H1 (cell line): ENCODE results near the gene ZNF25. TPM values are rescaled to one million over a fixed set of nuclear protein-coding genes. Genes with fewer than 3 reads are reported as not detected.

Source experiments
- CTCF ChIA-PET: fragments of 300-600 bp; sonication (Branson Sonifier 250); formaldehyde crosslinking; loops from one replicate; lab custom pipeline; 2021; ENCODE audit not compliant: partially characterized antibody; lab: Charles Lee
- POLR2A ChIA-PET: fragments of 300-600 bp; sonication (Branson Sonifier 250); formaldehyde crosslinking; loops from one replicate; lab custom pipeline; 2021; ENCODE audit warnings: inconsistent platforms; ENCODE audit not compliant: partially characterized antibody; lab: Charles Lee
- DNase-seq, 2 experiments: peaks; one replicate each; pipeline versions ENCODE4 v3.0.0 to v3.0.0-alpha.2; 2010 to 2022; ENCODE audit warnings: low spot score in 2 of 2, low read depth in 1 of 2, mixed read lengths in 1 of 2
- FAIRE-seq: peaks from 2 replicates; lab custom pipeline; 2011; peaks lifted over from hg19 to GRCh38; lab: Jason Lieb, UNC
- H2AFZ ChIP-seq: 2 replicates; pipeline ENCODE4 v1.8.1; 2012; ENCODE audit warnings: low read length, inconsistent platforms
- H2AK5ac ChIP-seq: 2 replicates; pipeline ENCODE4 v1.6.1; 2013; ENCODE audit warnings: low read depth, low read length
- H2BK120ac ChIP-seq: replicated peaks from 2 replicates; pipeline ENCODE3; 2013; ENCODE audit warnings: low read depth, low read length, inconsistent platforms
- H2BK12ac ChIP-seq: 2 replicates; pipeline ENCODE4 v1.6.1; 2013; ENCODE audit warnings: low read depth, low read length
- H2BK15ac ChIP-seq: 2 replicates; pipeline ENCODE4 v1.6.1; 2013; ENCODE audit warnings: low read length
- H2BK20ac ChIP-seq: 2 replicates; pipeline ENCODE4 v1.6.1; 2013; ENCODE audit warnings: low read length
- H2BK5ac ChIP-seq: 2 replicates; pipeline ENCODE4 v1.6.1; 2013; ENCODE audit warnings: low read depth, low read length
- H3K14ac ChIP-seq: 2 replicates; pipeline ENCODE4 v1.6.1; 2013; ENCODE audit warnings: inconsistent platforms; ENCODE audit not compliant: insufficient read length
- H3K18ac ChIP-seq: 2 replicates; pipeline ENCODE4 v1.6.1; 2013; ENCODE audit warnings: low read length; ENCODE audit errors: extremely low read depth
- H3K23ac ChIP-seq: 2 replicates; pipeline ENCODE4 v1.6.1; 2013; ENCODE audit warnings: inconsistent platforms; ENCODE audit not compliant: insufficient read length
- H3K23me2 ChIP-seq: 2 replicates; pipeline ENCODE4 v1.6.1; 2013; ENCODE audit warnings: low read depth, low read length
- H3K27ac ChIP-seq: 2 replicates; pipeline ENCODE4 v1.6.1; 2011; ENCODE audit warnings: low read depth, low read length, inconsistent platforms
- H3K27me3 ChIP-seq, 4 experiments: replicated peaks in 1 of 4; 1 replicate in 1 of 4; 2 replicates in 3 of 4; pipeline versions ENCODE4 v1.6.1 to v1.8.1; 2011 to 2013; ENCODE audit warnings: low read length in 3 of 4, mild to moderate bottlenecking in 3 of 4, inconsistent platforms in 2 of 4, mixed read lengths in 2 of 4, moderate library complexity in 1 of 4; ENCODE audit not compliant: control insufficient read depth in 3 of 4, insufficient read depth in 3 of 4; ENCODE audit errors: extremely low read depth in 1 of 4
- H3K36me3 ChIP-seq, 4 experiments: 2 replicates each; pipeline versions ENCODE4 v1.6.1 to v1.8.1; 2011 to 2013; ENCODE audit warnings: mild to moderate bottlenecking in 4 of 4, low read length in 3 of 4, moderate library complexity in 2 of 4, control low read depth in 1 of 4, inconsistent platforms in 1 of 4; ENCODE audit not compliant: insufficient read depth in 4 of 4, control insufficient read depth in 2 of 4
- H3K4ac ChIP-seq: replicated peaks from 2 replicates; pipeline ENCODE3; 2013; ENCODE audit warnings: low read length, low read depth, mixed read lengths, inconsistent platforms; ENCODE audit not compliant: insufficient read length
- H3K4me1 ChIP-seq, 4 experiments: replicated peaks in 1 of 4; 1 replicate in 1 of 4; 2 replicates in 3 of 4; pipeline versions ENCODE4 v1.6.1 to v1.8.1; 2011 to 2013; ENCODE audit warnings: low read length in 3 of 4, inconsistent platforms in 2 of 4, mixed read lengths in 1 of 4; ENCODE audit not compliant: insufficient read depth in 4 of 4, control insufficient read depth in 3 of 4
- H3K4me2 ChIP-seq, 2 experiments: 2 replicates each; pipeline versions ENCODE4 v1.6.1 to v1.8.1; 2011 to 2013; ENCODE audit warnings: low read depth in 2 of 2, low read length in 2 of 2, control low read depth in 1 of 2, inconsistent platforms in 1 of 2, mild to moderate bottlenecking in 1 of 2; ENCODE audit not compliant: insufficient read depth in 1 of 2
- H3K4me3 ChIP-seq, 4 experiments: fragments of 200-600, 300-600 bp in 1 of 4; sonication (generic), shearing (Covaris generic), sonication (Bioruptor Twin) in 1 of 4; 2 replicates each; pipeline versions ENCODE4 v1.5.1 to v1.8.1; 2011 to 2016; ENCODE audit warnings: low read length in 4 of 4, low read depth in 3 of 4, control low read depth in 2 of 4, inconsistent platforms in 2 of 4, mild to moderate bottlenecking in 2 of 4, mixed read lengths in 1 of 4, moderate library complexity in 1 of 4; ENCODE audit not compliant: insufficient read depth in 2 of 4; ENCODE audit errors: extremely low read depth in 1 of 4
- H3K56ac ChIP-seq: replicated peaks from 2 replicates; pipeline ENCODE3; 2013; ENCODE audit warnings: low read depth, mild to moderate bottlenecking, mixed read lengths, low read length, inconsistent platforms; ENCODE audit not compliant: insufficient read length
- H3K79me1 ChIP-seq: 2 replicates; pipeline ENCODE4 v1.6.1; 2013; ENCODE audit warnings: low read depth, low read length, control low read depth
- H3K79me2 ChIP-seq, 2 experiments: 2 replicates each; pipeline versions ENCODE4 v1.6.1 to v1.8.1; 2012 to 2013; ENCODE audit warnings: low read length in 2 of 2, mild to moderate bottlenecking in 2 of 2, inconsistent platforms in 1 of 2; ENCODE audit not compliant: insufficient read depth in 2 of 2, control insufficient read depth in 1 of 2
- H3K9ac ChIP-seq, 4 experiments: replicated peaks in 1 of 4; 1 replicate in 1 of 4; 2 replicates in 3 of 4; pipeline versions ENCODE4 v1.6.1 to v1.8.1; 2011 to 2013; ENCODE audit warnings: low read depth in 3 of 4, low read length in 3 of 4, control low read depth in 2 of 4, mild to moderate bottlenecking in 2 of 4, moderate library complexity in 2 of 4, inconsistent platforms in 1 of 4; ENCODE audit errors: extremely low read depth in 1 of 4
- H3K9me3 ChIP-seq, 2 experiments: 2 replicates each; pipeline versions ENCODE4 v1.6.1 to v1.8.1; 2012 to 2013; ENCODE audit warnings: mild to moderate bottlenecking in 2 of 2, moderate library complexity in 2 of 2, control low read depth in 1 of 2, inconsistent platforms in 1 of 2, low read depth in 1 of 2, low read length in 1 of 2, mixed read lengths in 1 of 2; ENCODE audit not compliant: insufficient read depth in 2 of 2
- H4K20me1 ChIP-seq, 2 experiments: replicated peaks in 1 of 2; 2 replicates each; pipeline versions ENCODE3 to v1.8.1; 2011 to 2013; ENCODE audit warnings: inconsistent platforms in 2 of 2, low read length in 2 of 2, mild to moderate bottlenecking in 1 of 2; ENCODE audit not compliant: insufficient read depth in 2 of 2, control insufficient read depth in 1 of 2
- H4K5ac ChIP-seq: 2 replicates; pipeline ENCODE4 v1.6.1; 2013; ENCODE audit warnings: low read length, low read depth, mixed read lengths, inconsistent platforms; ENCODE audit not compliant: insufficient read length
- H4K8ac ChIP-seq: 2 replicates; pipeline ENCODE4 v1.8.0; 2013; ENCODE audit warnings: mild to moderate bottlenecking, moderate library complexity, low read length, inconsistent platforms; ENCODE audit not compliant: insufficient read depth; ENCODE audit errors: extremely low read depth
- H4K91ac ChIP-seq: replicated peaks from 2 replicates; pipeline ENCODE3; 2013; ENCODE audit warnings: low read length, mixed read lengths, inconsistent platforms; ENCODE audit not compliant: insufficient read length
- CBX8 ChIP-seq: fragments of 300-800, 300-1000 bp; sonication (generic); IDR thresholded peaks from 2 replicates; pipeline ENCODE4 v1.7.1; 2016; ENCODE audit warnings: low read depth, low read length, borderline replicate concordance
- CTBP2 ChIP-seq: IDR thresholded peaks from 2 replicates; pipeline ENCODE4 v1.7.0; 2011; ENCODE audit warnings: borderline replicate concordance, mild to moderate bottlenecking, moderate library complexity, mixed read lengths, low read length; ENCODE audit not compliant: insufficient read depth, insufficient read length
- GABPA ChIP-seq: IDR thresholded peaks from 2 replicates; pipeline ENCODE4 v1.6.1; 2011; ENCODE audit warnings: mild to moderate bottlenecking, low read length, moderate library complexity, borderline replicate concordance; ENCODE audit not compliant: insufficient read depth
- HDAC6 ChIP-seq: IDR thresholded peaks from one replicate; pipeline ENCODE4 v1.7.1; 2012; ENCODE audit warnings: low read depth, mild to moderate bottlenecking, inconsistent platforms, low read length, moderate library complexity
- NRF1 ChIP-seq: IDR thresholded peaks from 2 replicates; pipeline ENCODE4 v1.6.1; 2011; ENCODE audit warnings: mild to moderate bottlenecking, low read depth, low read length, improper control_type of control experiment
- POU5F1 ChIP-seq: IDR thresholded peaks from 2 replicates; pipeline ENCODE4 v1.6.1; 2011; ENCODE audit warnings: low read depth, mild to moderate bottlenecking, low read length, moderate library complexity
- RBBP5 ChIP-seq: IDR thresholded peaks from 2 replicates; pipeline ENCODE4 v1.7.1; 2012; ENCODE audit warnings: low read depth, mild to moderate bottlenecking, inconsistent platforms, low read length, moderate library complexity, borderline replicate concordance
- RXRA ChIP-seq: IDR thresholded peaks from 2 replicates; pipeline ENCODE4 v1.6.1; 2011; ENCODE audit warnings: low read depth, mild to moderate bottlenecking, low read length, moderate library complexity; ENCODE audit not compliant: insufficient read depth
- SIX5 ChIP-seq: IDR thresholded peaks from 2 replicates; pipeline ENCODE4 v1.6.1; 2011; ENCODE audit warnings: mild to moderate bottlenecking, low read depth, low read length
- TEAD4 ChIP-seq: IDR thresholded peaks from 2 replicates; pipeline ENCODE4 v1.6.1; 2012; ENCODE audit warnings: low read depth, low read length, inconsistent platforms, mixed read lengths
- YY1 ChIP-seq: IDR thresholded peaks from 2 replicates; pipeline ENCODE4 v1.6.1; 2011; ENCODE audit warnings: low read depth, mild to moderate bottlenecking, low read length
- WGBS, 2 experiments: shearing (Covaris generic) in 1 of 2; methylation state at CpG; one replicate each; pipeline versions ENCODE4 v1.1.6 to v1.1.7; 2013 to 2015; ENCODE audit warnings: low lambda C conversion rate in 2 of 2, mixed read lengths in 2 of 2, inconsistent platforms in 1 of 2, low coverage in 1 of 2, missing lambda C conversion rate in 1 of 2; ENCODE audit not compliant: insufficient replicate concordance in 2 of 2, insufficient coverage in 1 of 2, insufficient read length in 1 of 2; ENCODE audit errors: extremely low coverage in 1 of 2, missing lambda C conversion rate in 1 of 2; 5-methylcytosine and 5-hydroxymethylcytosine counted together
- polyA plus RNA-seq, 7 experiments: library from polyadenylated mRNA; depleted of rRNA in 3 of 7; stranded (reverse) in 5 of 7; unstranded in 2 of 7; fragments of >200 nt in 5 of 7; fragments of 200-250 nt in 2 of 7; gene quantifications; 1 replicate in 5 of 7; 2 replicates in 1 of 7; 4 replicates in 1 of 7; pipeline versions ENCODE4 v1.2.1 to v1.2.3, GENCODE V29; 2011 to 2013; ENCODE audit warnings: missing spikeins in 2 of 7, mixed read lengths in 2 of 7
- total RNA-seq: library from RNA; stranded (reverse); fragmentation: NEBNext Ultra II Directional; extraction: Animal tissue kit (Norgen Biotek cat#: 25700); gene quantifications from 2 replicates; pipeline ENCODE4 v1.2.1, GENCODE V29; 2021

ZNF25 gene
- total and polyA plus RNA-seq, 2 of the 8 experiments (the other 6 are each of a cell fraction or from before 2014, with no cell fraction given) = 0.17 to 1.3 TPM

DNA sequence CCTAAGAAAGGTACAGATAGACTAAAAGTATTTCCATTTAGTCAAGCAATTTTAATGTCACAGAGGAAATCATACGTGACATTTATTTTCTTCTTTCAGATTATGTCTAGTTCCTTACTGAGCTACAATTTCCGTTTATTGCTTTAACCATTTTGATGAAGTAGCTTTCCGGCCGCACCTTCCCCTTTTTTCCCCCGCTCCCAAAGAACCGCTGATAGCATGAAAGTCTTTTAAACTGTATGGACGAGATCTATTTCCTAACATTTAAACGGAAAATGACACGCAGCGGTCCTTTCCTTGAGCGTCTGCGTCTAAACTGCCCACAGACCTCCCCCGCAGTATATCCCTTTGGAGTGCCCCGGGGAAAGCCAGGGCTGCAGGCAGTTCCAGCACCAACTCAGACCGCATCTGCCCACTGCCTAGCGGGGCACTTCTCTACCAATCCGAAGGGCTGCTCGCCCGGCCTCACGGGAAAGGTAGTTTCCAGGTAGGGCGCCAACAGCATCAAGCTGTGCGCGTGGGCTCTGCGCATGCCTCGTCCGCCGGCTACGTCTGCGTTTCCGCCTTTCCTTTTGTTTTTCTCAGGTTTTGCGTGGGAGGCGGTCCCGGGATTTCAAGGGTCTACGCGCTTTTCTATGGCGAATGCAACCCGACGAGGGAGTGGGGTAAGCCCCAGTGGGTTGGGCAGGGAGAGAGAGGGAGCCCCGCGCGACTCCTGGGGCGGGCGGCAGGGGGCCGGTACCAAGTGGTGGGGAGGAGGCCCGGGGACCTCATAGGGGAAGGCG is 33.9 kb upstream of the ZNF25 start, which contains the start of gene ZNF33A:
TSS of gene ZNF33A (plus strand) at position 557 of the 785 bp plus-strand sequence. CDS start 1,667 bp downstream, outside the sequence.
- Histone ChIP-seq H2BK15ac (no peak within 1 kb of the TSS), H4K8ac (peak within 1 kb of the TSS; percentile 96; the same call in 1 of the 2 replicates), H3K23ac (no peak within 1 kb of the TSS), H3K79me1 (no peaks in the 10 kb centered on the region), H4K91ac (no peak within 1 kb of the TSS), H3K9me3 (peaks cover 3 to 4% of the 10 kb centered on the region in 2 experiments; a peak in 1 of 4 replicates), H4K20me1 (no peaks in the 10 kb centered on the region), H3K4me1 (no peaks in the 10 kb centered on the region), H3K79me2 (peaks cover 0 to 16% of the 10 kb centered on the region in 2 experiments; a peak in 2 of 4 replicates), H2BK5ac (peak within 1 kb of the TSS; percentile 84), H2AFZ (peak within 1 kb of the TSS; percentile 95), H4K5ac (peak within 1 kb of the TSS; percentile 53), H2AK5ac (no peak within 1 kb of the TSS), H3K56ac (peak within 1 kb of the TSS; percentile 33), H3K27ac (peak within 1 kb of the TSS; percentile 81; the same call in 1 of the 2 replicates), H3K4ac (no peak within 1 kb of the TSS), H3K36me3 (peaks cover 0 to 8% (median 3%) of the 10 kb centered on the region in 4 experiments; a peak in 1 of 8 replicates), H3K27me3 (no peaks in the 10 kb centered on the region), H2BK20ac (no peak within 1 kb of the TSS), H2BK12ac (peak within 1 kb of the TSS; percentile 33; the same call in 1 of the 2 replicates), H3K18ac (peak within 1 kb of the TSS; percentile 60), H3K4me3 (peak within 1 kb of the TSS; percentile 63 to 79 (median 76)), H3K23me2 (peaks cover 2% of the 10 kb centered on the region; the same call in 1 of the 2 replicates), H3K9ac (peak within 1 kb of the TSS in 3 of 4 experiments; percentile 73 to 87 (median 76); a peak in 6 of 7 replicates), H3K4me2 (peak within 1 kb of the TSS; percentile 56 to 80), H3K14ac (no peak within 1 kb of the TSS), H2BK120ac (no peak within 1 kb of the TSS)
- 5% methylated on average over 25 of the region's 46 CpGs; no CpG with 5 or more reads in 1 of the 2 experiments for WGBS, 2 experiments
- FAIRE-seq (no peak), DNase-seq (peak; percentile 70 to 89)
- ChIA-PET POLR2A (interaction anchor here (0.7 to 2.4 kb wide), 5 partner anchors 20 to 35 kb away, joined by 3 to 9 read pairs (median 4); partner anchors contain the start of gene ZNF25), CTCF (interaction anchor here (3.1 kb wide), 1 partner anchor 34 kb away, joined by 8 read pairs; the partner anchor contains the start of gene ZNF25)
- TF ChIP-seq CTBP2 (no peak), RBBP5 (no peak), TEAD4 (no peak), RXRA (no peak), NRF1 (peak; percentile 66), GABPA (no peak), HDAC6 (no peak), POU5F1 (no peak), SIX5 (peak; percentile 38; the same call in 1 of the 2 replicates), YY1 (no peak), CBX8 (no peak)
